GM19328 (cell line): ENCODE measurements around the gene ZNF311.
"Not testable (repeated sequence)": the region's sequence is repeated elsewhere in the genome, so short reads cannot be mapped to it uniquely, and the experiment has no call there.

Experiments
- ATAC-seq: cut with Tn5 transposase; IDR thresholded peaks from one replicate; pipeline ENCODE4 v1.9.1; 2021; ENCODE audit warnings: mild to moderate bottlenecking, moderate library complexity; ENCODE audit not compliant: unreplicated experiment

ZNF311 gene

GRCh38 chr6:28956331-28956730, 48.8 kb downstream of the ZNF311 start:
- no peak for ATAC-seq

- ATAC-seq: no peak
These were observed 51.4 kb downstream of the ZNF311 start for GRCh38 chr6:28953585-28954258.

GRCh38 chr6:28953039-28953584, 52.0 kb downstream of the ZNF311 start:
- ATAC-seq: peak; percentile 79

- ATAC-seq: not testable (repeated sequence)
These were observed 55.4 kb downstream of the ZNF311 start for GRCh38 chr6:28949656-28950195.

GRCh38 chr6:28948782-28949486, 56.2 kb downstream of the ZNF311 start:
- ATAC-seq: no peak

- no peak for ATAC-seq
These were observed 57.3 kb downstream of the ZNF311 start for GRCh38 chr6:28947831-28948270.

- ATAC-seq: no peak
These were observed 57.9 kb downstream of the ZNF311 start for GRCh38 chr6:28947067-28947765.

GRCh38 chr6:28945349-28945748, 59.8 kb downstream of the ZNF311 start:
- ATAC-seq: no peak
